AG04449 (cell line): ENCODE measurements around the gene BPHL.
A peak's percentile ranks its signal among the peaks of the same experiment; 100 is the strongest.
"Not testable (repeated sequence)": the region's sequence is repeated elsewhere in the genome, so short reads cannot be mapped to it uniquely, and the experiment has no call there.

ENCODE experiments used
- CTCF ChIA-PET: fragments of 350-600 bp; formaldehyde crosslinking; extraction: SDS; loops from one replicate; lab custom pipeline; 2021; ENCODE audit warnings: antibody characterized with exemption; lab: Yijun Ruan, JAX
- POLR2A ChIA-PET: fragments of 400-600, 350-600 bp; formaldehyde crosslinking; extraction: SDS; loops from one replicate; lab custom pipeline; 2020; ENCODE audit warnings: antibody characterized with exemption, inconsistent platforms; lab: Yijun Ruan, JAX
- DNase-seq: peaks from one replicate; pipeline ENCODE4 v3.0.0-alpha.2; 2010; ENCODE audit warnings: low read depth, low spot score
- H3K4me3 ChIP-seq: 2 replicates; pipeline ENCODE4 v1.5.1; 2011; ENCODE audit warnings: low read depth, mild to moderate bottlenecking, control low read depth, low read length
- CTCF ChIP-seq: IDR thresholded peaks from one replicate; pipeline ENCODE4 v1.5.1; 2011; ENCODE audit warnings: mild to moderate bottlenecking, moderate library complexity, low read length, control low read depth, inconsistent platforms; ENCODE audit not compliant: insufficient read depth; ENCODE audit errors: missing control alignments

The BPHL gene

GRCh38 chr6:3156184-3157130 lies 37.9 kb downstream of the BPHL start:
- ChIA-PET POLR2A (interaction anchor here (0.9 to 2.9 kb wide), 16 partner anchors 8 to 116 kb away, joined by 3 to 42 read pairs (median 7); partner anchors contain the start of gene PSMG4), CTCF (interaction anchor here (0.6 to 7.3 kb wide), 17 partner anchors 8 to 110 kb away, joined by 3 to 86 read pairs (median 3); no protein-coding TSS in a partner anchor)
- not testable (repeated sequence) for DNase-seq
- H3K4me3 ChIP-seq, result peak overlapping the region; percentile 78

GRCh38 chr6:3157131-3157933 lies 38.8 kb downstream of the BPHL start, which contains the start of gene TUBB2A:
TSS of gene TUBB2A (minus strand) at chr6:3157544. CDS start at chr6:3157463, 81 bp downstream.
- POLR2A ChIA-PET, result interaction anchor here (0.6 to 2.9 kb wide), 18 partner anchors 8 to 115 kb away, joined by 3 to 42 read pairs (median 6); partner anchors contain the start of gene PSMG4
- TF ChIP-seq CTCF, result peak; percentile 69
- CTCF ChIA-PET, result interaction anchor here (0.6 to 7.3 kb wide), 17 partner anchors 8 to 109 kb away, joined by 3 to 86 read pairs (median 3); no protein-coding TSS in a partner anchor
- H3K4me3 ChIP-seq, result peak within 1 kb of the TSS; percentile 78
- DNase-seq, result no peak

- CTCF ChIA-PET, result interaction anchor here (7.3 kb wide), 1 partner anchor 89 kb away, joined by 86 read pairs; no protein-coding TSS in a partner anchor
- DNase-seq, result no peak
- no peak overlapping the region for H3K4me3 ChIP-seq
- TF ChIP-seq CTCF, result no peak
- POLR2A ChIA-PET, result no interaction called here
Observed at GRCh38 chr6:3159805-3160781, 41.6 kb downstream of the BPHL start.

GRCh38 chr6:3162067-3162497 lies 43.6 kb downstream of the BPHL start:
- H3K4me3 ChIP-seq, result peak overlapping the region; percentile 67
- POLR2A ChIA-PET, result interaction anchor here (0.7 to 1.9 kb wide), 6 partner anchors 10 to 97 kb away, joined by 3 to 18 read pairs (median 4); partner anchors contain the start of gene PSMG4
- DNase-seq, result no peak
- CTCF ChIA-PET, result interaction anchor here (0.7 to 2.2 kb wide), 6 partner anchors 14 to 89 kb away, joined by 3 to 6 read pairs (median 3); no protein-coding TSS in a partner anchor
- TF ChIP-seq CTCF, result no peak

GRCh38 chr6:3162565-3163247 lies 44.2 kb downstream of the BPHL start:
- POLR2A ChIA-PET, result interaction anchor here (0.7 to 1.9 kb wide), 6 partner anchors 11 to 96 kb away, joined by 3 to 18 read pairs (median 4); partner anchors contain the start of gene PSMG4
- no peak for DNase-seq
- H3K4me3 ChIP-seq, result peak overlapping the region; percentile 67
- TF ChIP-seq CTCF, result peak; percentile 32
- CTCF ChIA-PET, result interaction anchor here (0.7 to 2.2 kb wide), 9 partner anchors 10 to 89 kb away, joined by 3 to 6 read pairs (median 4); no protein-coding TSS in a partner anchor
